Smooth muscle cell (in vitro differentiated cells): ENCODE measurements around the gene BOC. TPM values are rescaled to one million over a fixed set of nuclear protein-coding genes. Genes with fewer than 3 reads are reported as not detected.

Experiments
- DNase-seq: peaks from one replicate; lab custom pipeline; 2025; ENCODE audit not compliant: unreplicated experiment; lab: John Stamatoyannopoulos, UW
- H2AFZ ChIP-seq: fragments of 200-600 bp; sonication (generic); 2 replicates; pipeline ENCODE4 v1.6.0; 2016; ENCODE audit warnings: antibody characterized with exemption, low read depth, mild to moderate bottlenecking
- H3F3A ChIP-seq: fragments of 200-600 bp; sonication (generic); 2 replicates; pipeline ENCODE4 v1.6.0; 2017; ENCODE audit warnings: antibody characterized with exemption, low read depth
- H3K27ac ChIP-seq: fragments of 200-600 bp; sonication (generic); 2 replicates; pipeline ENCODE4 v1.5.1; 2016; ENCODE audit warnings: low read depth, mild to moderate bottlenecking
- H3K27me3 ChIP-seq: fragments of 200-600 bp; sonication (generic); 2 replicates; pipeline ENCODE4 v1.6.1; 2016; ENCODE audit warnings: low read depth, mild to moderate bottlenecking
- H3K36me3 ChIP-seq: fragments of 200-600 bp; sonication (generic); 2 replicates; pipeline ENCODE4 v1.5.1; 2016; ENCODE audit warnings: low read depth
- H3K4me1 ChIP-seq: fragments of 200-600 bp; sonication (generic); 2 replicates; pipeline ENCODE4 v1.5.1; 2016; ENCODE audit warnings: low read depth
- H3K4me2 ChIP-seq: fragments of 200-600 bp; sonication (generic); 2 replicates; pipeline ENCODE4 v1.6.0; 2016; ENCODE audit warnings: mild to moderate bottlenecking
- H3K4me3 ChIP-seq: fragments of 200-600 bp; sonication (generic); 2 replicates; pipeline ENCODE4 v1.5.1; 2016; ENCODE audit warnings: mild to moderate bottlenecking
- H3K79me2 ChIP-seq: fragments of 200-600 bp; sonication (generic); 2 replicates; pipeline ENCODE4 v1.6.0; 2016; ENCODE audit warnings: low read depth, mild to moderate bottlenecking
- H3K9ac ChIP-seq: fragments of 200-600 bp; sonication (generic); 2 replicates; pipeline ENCODE4 v1.6.0; 2016; ENCODE audit warnings: low read depth
- H3K9me3 ChIP-seq: fragments of 200-600 bp; sonication (generic); replicated peaks from 2 replicates; pipeline ENCODE4 v1.5.1; 2016; ENCODE audit warnings: low read depth
- H4K20me1 ChIP-seq: fragments of 200-600 bp; sonication (generic); 2 replicates; pipeline ENCODE4 v1.6.0; 2016; ENCODE audit warnings: low read depth
- CTCF ChIP-seq: fragments of 200-600 bp; sonication (generic); IDR thresholded peaks from 2 replicates; pipeline ENCODE4 v1.5.1; 2017; ENCODE audit warnings: borderline replicate concordance, mild to moderate bottlenecking, antibody characterized with exemption; ENCODE audit not compliant: insufficient read depth, poor library complexity, severe bottlenecking
- WGBS: methylation state at CpG from one replicate; pipeline ENCODE4 v1.1.7; 2016; ENCODE audit warnings: low lambda C conversion rate; 5-methylcytosine and 5-hydroxymethylcytosine counted together
- polyA plus RNA-seq: library from polyadenylated mRNA; unstranded; fragments of >200 nt; fragmentation: Nextera tagmentation; extraction: Ambion mirVana; gene quantifications from 2 replicates; pipeline ENCODE4 v1.2.1, GENCODE V29; 2016
- total RNA-seq: library from RNA; depleted of rRNA; stranded (reverse); fragments of >200 nt; gene quantifications from 2 replicates; pipeline ENCODE4 v1.2.3, GENCODE V29; 2014

BOC gene
- total and polyA plus RNA-seq, 2 experiments from 2014 or later, result 19.5 to 31.2 TPM

GRCh38 chr3:113304856-113305540 lies 93.6 kb downstream of the BOC start:
- Histone ChIP-seq H3K27me3 (no peaks in the 10 kb centered on the region), H3K9ac (no peak overlapping the region), H2AFZ (no peak overlapping the region), H3K4me1 (no peaks in the 10 kb centered on the region), H3F3A (no peaks in the 10 kb centered on the region), H3K79me2 (no peaks in the 10 kb centered on the region), H3K9me3 (no peaks in the 10 kb centered on the region), H4K20me1 (no peaks in the 10 kb centered on the region), H3K36me3 (no peaks in the 10 kb centered on the region), H3K27ac (no peak overlapping the region), H3K4me2 (no peak overlapping the region), H3K4me3 (no peak overlapping the region)
- DNase-seq, result no peak
- WGBS, result 74% methylated on average over 7 of the region's 7 CpGs
- TF ChIP-seq CTCF, result no peak

GRCh38 chr3:113310960-113311359 lies 99.6 kb downstream of the BOC start:
- Histone ChIP-seq H4K20me1 (no peaks in the 10 kb centered on the region), H3K79me2 (no peaks in the 10 kb centered on the region), H3K9ac (no peak overlapping the region), H3K4me3 (no peak overlapping the region), H2AFZ (no peak overlapping the region), H3K4me2 (no peak overlapping the region), H3K4me1 (no peaks in the 10 kb centered on the region), H3K27me3 (no peaks in the 10 kb centered on the region), H3K36me3 (peaks cover 14% of the 10 kb centered on the region), H3K9me3 (peaks cover 12% of the 10 kb centered on the region), H3K27ac (no peak overlapping the region), H3F3A (no peaks in the 10 kb centered on the region)
- TF ChIP-seq CTCF, result no peak
- 89% methylated on average over 1 of the region's 1 CpG for WGBS
- no peak for DNase-seq

GRCh38 chr3:113312416-113312815 lies 101.1 kb downstream of the BOC start:
- Histone ChIP-seq H2AFZ (no peak overlapping the region), H4K20me1 (no peaks in the 10 kb centered on the region), H3K4me3 (no peak overlapping the region), H3K79me2 (no peaks in the 10 kb centered on the region), H3F3A (no peaks in the 10 kb centered on the region), H3K9ac (no peak overlapping the region), H3K4me1 (no peaks in the 10 kb centered on the region), H3K27me3 (no peaks in the 10 kb centered on the region), H3K36me3 (peaks cover 14% of the 10 kb centered on the region), H3K27ac (no peak overlapping the region), H3K9me3 (peaks cover 12% of the 10 kb centered on the region), H3K4me2 (no peak overlapping the region)
- TF ChIP-seq CTCF, result no peak
- whole genome bisulfite sequencing, result 84% methylated on average over 3 of the region's 3 CpGs
- no peak for DNase-seq

GRCh38 chr3:113314923-113315322 lies 103.6 kb downstream of the BOC start:
- 98% methylated on average over 2 of the region's 2 CpGs for WGBS
- DNase-seq, result no peak
- no peaks in the 10 kb centered on the region for H3K4me1 ChIP-seq

More at GRCh38 chr3:113314923-113315322, 103.6 kb downstream of the BOC start:
- Histone ChIP-seq H3K9ac (no peak overlapping the region), H2AFZ (no peak overlapping the region), H4K20me1 (no peaks in the 10 kb centered on the region), H3K27me3 (no peaks in the 10 kb centered on the region), H3K36me3 (peaks cover 14% of the 10 kb centered on the region), H3K4me3 (no peak overlapping the region), H3K27ac (no peak overlapping the region), H3K4me2 (no peak overlapping the region), H3F3A (no peaks in the 10 kb centered on the region), H3K79me2 (no peaks in the 10 kb centered on the region), H3K9me3 (peaks cover 12% of the 10 kb centered on the region)
- TF ChIP-seq CTCF, result no peak
